ENCODE results near the gene FOXP2.

Gene FOXP2

GRCh38 chr7:114422507-114423501 is 8.2 kb downstream of the FOXP2 start:
- no peak for DNase-seq (ENCODE audit: low read depth)
- TF ChIP-seq CTCF (conservative IDR thresholded peaks at IDR 0.05; ENCODE audit: low read depth, low read length), result peak; percentile 57
- H3K4me3 ChIP-seq (ENCODE audit: low read depth, low read length), result no peak overlapping the region

GRCh38 chr7:114426382-114426781 is 11.8 kb downstream of the FOXP2 start:
- H3K4me3 ChIP-seq (ENCODE audit: low read depth, low read length), result no peak overlapping the region
- no peak for DNase-seq (ENCODE audit: low read depth)
- no peak for TF ChIP-seq CTCF (conservative IDR thresholded peaks at IDR 0.05; ENCODE audit: low read depth, low read length)

- peak; percentile 62 for TF ChIP-seq CTCF (conservative IDR thresholded peaks at IDR 0.05; ENCODE audit: low read depth, low read length)
- H3K4me3 ChIP-seq (ENCODE audit: low read depth, low read length), result no peak overlapping the region
- DNase-seq (ENCODE audit: low read depth), result peak; percentile 72
Measured at GRCh38 chr7:114426824-114427223, 12.2 kb downstream of the FOXP2 start.

- H3K4me3 ChIP-seq (ENCODE audit: low read depth, low read length), result no peak overlapping the region
- no peak for TF ChIP-seq CTCF (conservative IDR thresholded peaks at IDR 0.05; ENCODE audit: low read depth, low read length)
- no peak for DNase-seq (ENCODE audit: low read depth)
Measured at GRCh38 chr7:114428211-114428610, 13.6 kb downstream of the FOXP2 start.

- no peak overlapping the region for H3K4me3 ChIP-seq (ENCODE audit: low read depth, low read length)
- no peak for TF ChIP-seq CTCF (conservative IDR thresholded peaks at IDR 0.05; ENCODE audit: low read depth, low read length)
- DNase-seq (ENCODE audit: low read depth), result no peak
Measured at GRCh38 chr7:114431189-114431588, 16.6 kb downstream of the FOXP2 start.

GRCh38 chr7:114432061-114432460 is 17.4 kb downstream of the FOXP2 start:
- TF ChIP-seq CTCF (conservative IDR thresholded peaks at IDR 0.05; ENCODE audit: low read depth, low read length), result no peak
- H3K4me3 ChIP-seq (ENCODE audit: low read depth, low read length), result no peak overlapping the region
- DNase-seq (ENCODE audit: low read depth), result no peak

- no peak for TF ChIP-seq CTCF (conservative IDR thresholded peaks at IDR 0.05; ENCODE audit: low read depth, low read length)
- H3K4me3 ChIP-seq (ENCODE audit: low read depth, low read length), result no peak overlapping the region
- no peak for DNase-seq (ENCODE audit: low read depth)
Measured at GRCh38 chr7:114432703-114433102, 18.1 kb downstream of the FOXP2 start.
